HG03280 (cell line): ENCODE data around the gene GNG8.

ENCODE experiments used
- ATAC-seq: cut with Tn5 transposase; IDR thresholded peaks from one replicate; pipeline ENCODE4 v1.9.1; 2021; ENCODE audit warnings: mild to moderate bottlenecking, moderate library complexity; ENCODE audit not compliant: unreplicated experiment

The GNG8 gene

GRCh38 chr19:46635920-46636761 is at the start of gene GNG8:
GNG8 (minus strand) TSS chr19:46636202; CDS start chr19:46634682, 1,520 bp downstream.
- no peak for ATAC-seq

GRCh38 chr19:46685189-46685588 is 49.2 kb upstream of the GNG8 start:
- ATAC-seq = no peak

- ATAC-seq = no peak
These were observed 42.2 kb upstream of the GNG8 start for GRCh38 chr19:46678110-46678732.

- ATAC-seq = no peak
These were observed 38.6 kb upstream of the GNG8 start for GRCh38 chr19:46674416-46675178.

- ATAC-seq = no peak
These were observed 34.8 kb upstream of the GNG8 start for GRCh38 chr19:46670813-46671212.

- ATAC-seq = no peak
These were observed 32.7 kb upstream of the GNG8 start for GRCh38 chr19:46668662-46669061.

GRCh38 chr19:46665072-46665471 is 29.1 kb upstream of the GNG8 start:
- no peak for ATAC-seq

- peak; percentile 26 for ATAC-seq
These were observed 26.0 kb upstream of the GNG8 start for GRCh38 chr19:46661735-46662592.

- ATAC-seq = peak; percentile 90
These were observed 25.2 kb upstream of the GNG8 start, which contains the start of gene DACT3 for GRCh38 chr19:46661020-46661731. DACT3 (minus strand) TSS chr19:46661182; CDS start chr19:46661064, 118 bp downstream.

- ATAC-seq = no peak
These were observed 24.6 kb upstream of the GNG8 start for GRCh38 chr19:46660551-46661019.

- no peak for ATAC-seq
These were observed 24.1 kb upstream of the GNG8 start for GRCh38 chr19:46660008-46660517.

- no peak for ATAC-seq
These were observed 23.4 kb upstream of the GNG8 start for GRCh38 chr19:46659151-46660007.

GRCh38 chr19:46656541-46656940 is 20.5 kb upstream of the GNG8 start:
- no peak for ATAC-seq

GRCh38 chr19:46654621-46655152 is 18.7 kb upstream of the GNG8 start:
- no peak for ATAC-seq

GRCh38 chr19:46650445-46650844 is 14.4 kb upstream of the GNG8 start:
- no peak for ATAC-seq

GRCh38 chr19:46648961-46649960 is 13.3 kb upstream of the GNG8 start:
- no peak for ATAC-seq
